Ovary (tissue), 3 donors: ENCODE data around the gene CSNK1G1.
"Not testable (repeated sequence)": the region's sequence is repeated elsewhere in the genome, so short reads cannot be mapped to it uniquely, and the experiment has no call there.

Experiments used
- POLR2A ChIP-seq: fragments of 450-650 bp; IDR thresholded peaks from one replicate; pipeline ENCODE4 v1.6.1; 2017; ENCODE audit warnings: antibody characterized with exemption, mild to moderate bottlenecking, moderate library complexity
- TF ChIP-seq, protein P1 (sequence below), 3 donors: fragments of 450-650 bp in 2 of 3; fragments of 200-600 bp in 1 of 3; IDR thresholded peaks; one replicate each; pipeline versions ENCODE4 v1.5.1 to v1.8.0; 2016 to 2022; ENCODE audit warnings: antibody characterized with exemption in 3 of 3, mild to moderate bottlenecking in 1 of 3
- donor health status: DM: no; HTN: no; CAD: no.

DNA sequence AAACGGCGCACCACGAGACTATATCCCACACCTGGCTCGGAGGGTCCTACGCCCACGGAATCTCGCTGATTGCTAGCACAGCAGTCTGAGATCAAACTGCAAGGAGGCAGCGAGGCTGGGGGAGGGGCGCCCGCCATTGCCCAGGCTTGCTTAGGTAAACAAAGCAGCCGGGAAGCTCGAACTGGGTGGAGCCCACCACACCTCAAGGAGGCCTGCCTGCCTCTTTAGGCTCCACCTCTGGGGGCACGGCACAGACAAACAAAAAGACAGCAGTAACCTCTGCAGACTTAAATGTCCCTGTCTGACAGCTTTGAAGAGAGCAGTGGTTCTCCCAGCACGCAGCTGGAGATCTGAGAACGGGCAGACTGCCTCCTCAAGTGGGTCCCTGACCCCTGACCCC is 29.0 kb downstream of the CSNK1G1 start:
- TF ChIP-seq, protein P1, sequence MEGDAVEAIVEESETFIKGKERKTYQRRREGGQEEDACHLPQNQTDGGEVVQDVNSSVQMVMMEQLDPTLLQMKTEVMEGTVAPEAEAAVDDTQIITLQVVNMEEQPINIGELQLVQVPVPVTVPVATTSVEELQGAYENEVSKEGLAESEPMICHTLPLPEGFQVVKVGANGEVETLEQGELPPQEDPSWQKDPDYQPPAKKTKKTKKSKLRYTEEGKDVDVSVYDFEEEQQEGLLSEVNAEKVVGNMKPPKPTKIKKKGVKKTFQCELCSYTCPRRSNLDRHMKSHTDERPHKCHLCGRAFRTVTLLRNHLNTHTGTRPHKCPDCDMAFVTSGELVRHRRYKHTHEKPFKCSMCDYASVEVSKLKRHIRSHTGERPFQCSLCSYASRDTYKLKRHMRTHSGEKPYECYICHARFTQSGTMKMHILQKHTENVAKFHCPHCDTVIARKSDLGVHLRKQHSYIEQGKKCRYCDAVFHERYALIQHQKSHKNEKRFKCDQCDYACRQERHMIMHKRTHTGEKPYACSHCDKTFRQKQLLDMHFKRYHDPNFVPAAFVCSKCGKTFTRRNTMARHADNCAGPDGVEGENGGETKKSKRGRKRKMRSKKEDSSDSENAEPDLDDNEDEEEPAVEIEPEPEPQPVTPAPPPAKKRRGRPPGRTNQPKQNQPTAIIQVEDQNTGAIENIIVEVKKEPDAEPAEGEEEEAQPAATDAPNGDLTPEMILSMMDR (IDR thresholded peaks at IDR 0.05) = not testable (repeated sequence)
- TF ChIP-seq POLR2A = not testable (repeated sequence)
